ENCODE results near the gene RALGAPA2. TPM values are rescaled to one million over a fixed set of nuclear protein-coding genes. Genes with fewer than 3 reads are reported as not detected.

Gene RALGAPA2
- polyA plus RNA-seq, 1 donor from 2014 or later: 21.8 TPM

DNA sequence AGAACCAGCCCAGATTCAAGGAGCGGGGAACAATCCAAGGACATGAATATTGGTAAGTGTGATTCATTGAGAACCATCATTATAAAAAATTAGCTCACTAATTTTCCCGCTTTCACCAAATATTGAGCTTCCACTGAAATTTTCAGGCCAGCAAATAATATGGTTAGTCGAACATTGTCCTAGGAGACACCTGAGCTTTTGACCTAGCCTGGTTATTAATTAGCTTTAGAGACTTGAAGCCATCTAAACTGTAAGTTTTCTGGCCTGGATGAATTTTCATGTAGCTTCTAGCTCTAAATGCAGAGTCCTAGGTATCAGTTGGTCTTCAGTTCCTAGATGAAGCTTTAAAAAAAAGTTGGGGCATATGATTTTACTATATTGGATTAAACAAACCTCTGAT, 17.1 kb upstream of the RALGAPA2 start:
- no peak overlapping the region for H2AFZ ChIP-seq (ENCODE audit: low read depth, low read length)
- TF ChIP-seq MXI1 (conservative IDR thresholded peaks at IDR 0.05; ENCODE audit: poor library complexity, severe bottlenecking) (no peak), RAD21 (conservative IDR thresholded peaks at IDR 0.05) (no peak), TAF1 (IDR thresholded peaks at IDR 0.05; ENCODE audit: low read depth) (no peak), EP300 (conservative IDR thresholded peaks at IDR 0.05; ENCODE audit: poor library complexity, severe bottlenecking) (no peak), SMC3 (conservative IDR thresholded peaks at IDR 0.05; ENCODE audit: poor library complexity) (no peak)
- TF ChIP-seq, protein P1, sequence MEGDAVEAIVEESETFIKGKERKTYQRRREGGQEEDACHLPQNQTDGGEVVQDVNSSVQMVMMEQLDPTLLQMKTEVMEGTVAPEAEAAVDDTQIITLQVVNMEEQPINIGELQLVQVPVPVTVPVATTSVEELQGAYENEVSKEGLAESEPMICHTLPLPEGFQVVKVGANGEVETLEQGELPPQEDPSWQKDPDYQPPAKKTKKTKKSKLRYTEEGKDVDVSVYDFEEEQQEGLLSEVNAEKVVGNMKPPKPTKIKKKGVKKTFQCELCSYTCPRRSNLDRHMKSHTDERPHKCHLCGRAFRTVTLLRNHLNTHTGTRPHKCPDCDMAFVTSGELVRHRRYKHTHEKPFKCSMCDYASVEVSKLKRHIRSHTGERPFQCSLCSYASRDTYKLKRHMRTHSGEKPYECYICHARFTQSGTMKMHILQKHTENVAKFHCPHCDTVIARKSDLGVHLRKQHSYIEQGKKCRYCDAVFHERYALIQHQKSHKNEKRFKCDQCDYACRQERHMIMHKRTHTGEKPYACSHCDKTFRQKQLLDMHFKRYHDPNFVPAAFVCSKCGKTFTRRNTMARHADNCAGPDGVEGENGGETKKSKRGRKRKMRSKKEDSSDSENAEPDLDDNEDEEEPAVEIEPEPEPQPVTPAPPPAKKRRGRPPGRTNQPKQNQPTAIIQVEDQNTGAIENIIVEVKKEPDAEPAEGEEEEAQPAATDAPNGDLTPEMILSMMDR (IDR thresholded peaks at IDR 0.05; ENCODE audit: poor library complexity, severe bottlenecking): no peak
- H3K4me3 ChIP-seq (ENCODE audit: low read length): no peak overlapping the region
- no peaks in the 10 kb centered on the region for H3F3A ChIP-seq (ENCODE audit: insufficient read depth, low read length, poor library complexity, severe bottlenecking)
- no peaks in the 10 kb centered on the region for H3K9me3 ChIP-seq (ENCODE audit: low read length)
- no peaks in the 10 kb centered on the region for H3K9me2 ChIP-seq (ENCODE audit: insufficient read depth, low read length)
- no peaks in the 10 kb centered on the region for H3K36me3 ChIP-seq (ENCODE audit: insufficient read depth, low read length)
- no peaks in the 10 kb centered on the region for H3K79me2 ChIP-seq (replicated peaks; ENCODE audit: insufficient read depth, low read length)
- no peaks in the 10 kb centered on the region for H4K20me1 ChIP-seq (ENCODE audit: insufficient read depth)
- no peak overlapping the region for H3K27ac ChIP-seq (ENCODE audit: low read length)
- H3K27me3 ChIP-seq (ENCODE audit: insufficient read depth, low read depth, low read length): no peaks in the 10 kb centered on the region
- no peak overlapping the region for H3K4me2 ChIP-seq (ENCODE audit: low read length)
- H3K9ac ChIP-seq (ENCODE audit: low read length): no peak overlapping the region

DNA sequence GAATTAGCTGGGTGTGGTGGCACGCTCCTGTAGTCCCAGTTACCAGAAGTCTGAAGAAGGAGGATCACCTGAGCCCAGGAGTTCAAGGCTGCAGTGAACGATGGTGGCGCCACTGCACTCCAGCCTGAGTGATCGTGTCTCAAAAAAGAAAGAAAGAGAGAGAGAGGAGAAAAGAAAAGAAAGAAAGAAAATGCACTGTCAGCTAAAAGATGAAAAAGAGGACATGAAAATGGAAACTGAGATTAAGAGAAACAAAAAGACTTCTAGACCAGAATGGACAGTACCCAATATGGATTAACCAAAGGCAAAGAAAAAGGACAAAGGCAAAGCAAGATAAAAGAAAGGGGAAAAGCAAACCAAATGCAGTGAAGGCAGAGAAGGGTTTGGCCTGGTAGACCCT, 9.0 kb upstream of the RALGAPA2 start:
- Histone ChIP-seq H2AFZ (ENCODE audit: low read depth, low read length) (no peak overlapping the region), H3K9me3 (ENCODE audit: low read length) (no peaks in the 10 kb centered on the region)

More for the DNA sequence above, 9.0 kb upstream of the RALGAPA2 start:
- no peak overlapping the region for H3K4me2 ChIP-seq (ENCODE audit: low read length)
- no peak overlapping the region for H3K4me3 ChIP-seq (ENCODE audit: low read length)
- H3F3A ChIP-seq (ENCODE audit: insufficient read depth, low read length, poor library complexity, severe bottlenecking): no peaks in the 10 kb centered on the region
- H3K36me3 ChIP-seq (ENCODE audit: insufficient read depth, low read length): no peaks in the 10 kb centered on the region
- H4K20me1 ChIP-seq (ENCODE audit: insufficient read depth): no peaks in the 10 kb centered on the region
- no peaks in the 10 kb centered on the region for H3K9me2 ChIP-seq (ENCODE audit: insufficient read depth, low read length)
- no peaks in the 10 kb centered on the region for H3K27me3 ChIP-seq (ENCODE audit: insufficient read depth, low read depth, low read length)
- H3K79me2 ChIP-seq (replicated peaks; ENCODE audit: insufficient read depth, low read length): no peaks in the 10 kb centered on the region
- no peak for TF ChIP-seq EZH2 (IDR thresholded peaks at IDR 0.05; ENCODE audit: borderline replicate concordance, insufficient read depth, low read length, poor library complexity, severe bottlenecking)
- TF ChIP-seq TAF1 (IDR thresholded peaks at IDR 0.05; ENCODE audit: low read depth): no peak
- TF ChIP-seq REST (IDR thresholded peaks at IDR 0.05; ENCODE audit: borderline replicate concordance): no peak
- TF ChIP-seq SMC3 (conservative IDR thresholded peaks at IDR 0.05; ENCODE audit: poor library complexity): no peak
- TF ChIP-seq EP300 (conservative IDR thresholded peaks at IDR 0.05; ENCODE audit: poor library complexity, severe bottlenecking): no peak
- TF ChIP-seq, protein P1 (IDR thresholded peaks at IDR 0.05; ENCODE audit: poor library complexity, severe bottlenecking): no peak
- TF ChIP-seq POLR2AphosphoS5 (IDR thresholded peaks at IDR 0.05): no peak
- TF ChIP-seq RAD21 (conservative IDR thresholded peaks at IDR 0.05): no peak
- no peak for TF ChIP-seq MXI1 (conservative IDR thresholded peaks at IDR 0.05; ENCODE audit: poor library complexity, severe bottlenecking)
- H3K9ac ChIP-seq (ENCODE audit: low read length): no peak overlapping the region
- H3K27ac ChIP-seq (ENCODE audit: low read length): no peak overlapping the region

All from neural cell (in vitro differentiated cells).